Ishikawa (cell line): ENCODE data around the gene ATXN7.

ENCODE experiments used
- CEBPB ChIP-seq: IDR thresholded peaks from 2 replicates; pipeline ENCODE4 v1.6.1; 2012
- EGR1 ChIP-seq: IDR thresholded peaks from 2 replicates; pipeline ENCODE4 v1.6.1; 2012
- EP300 ChIP-seq: IDR thresholded peaks from 2 replicates; pipeline ENCODE4 v1.6.1; 2012; ENCODE audit warnings: borderline replicate concordance
- FOXM1 ChIP-seq: IDR thresholded peaks from 2 replicates; pipeline ENCODE4 v1.6.1; 2012; ENCODE audit warnings: low read depth, borderline replicate concordance
- NFIC ChIP-seq: IDR thresholded peaks from 2 replicates; pipeline ENCODE4 v1.6.1; 2012
- RAD21 ChIP-seq: IDR thresholded peaks from 2 replicates; pipeline ENCODE4 v1.6.1; 2012; ENCODE audit warnings: low read depth
- TAF1 ChIP-seq: IDR thresholded peaks from 2 replicates; pipeline ENCODE4 v1.6.1; 2012; ENCODE audit warnings: low read depth, mild to moderate bottlenecking
- TCF12 ChIP-seq: IDR thresholded peaks from 2 replicates; pipeline ENCODE4 v1.6.1; 2012; ENCODE audit warnings: low read depth
- TEAD4 ChIP-seq: IDR thresholded peaks from 2 replicates; pipeline ENCODE4 v1.6.1; 2012
- YY1 ChIP-seq: IDR thresholded peaks from 2 replicates; pipeline ENCODE4 v1.6.1; 2012; ENCODE audit warnings: low read depth
- ZBTB7A ChIP-seq: IDR thresholded peaks from 2 replicates; pipeline ENCODE4 v1.6.1; 2012; ENCODE audit warnings: low read depth
- TF ChIP-seq, protein P1 (sequence below): IDR thresholded peaks from 2 replicates; pipeline ENCODE4 v1.6.1; 2012
- TF ChIP-seq, protein P2 (sequence below): IDR thresholded peaks from 2 replicates; pipeline ENCODE4 v1.6.1; 2012; ENCODE audit warnings: low read depth, mild to moderate bottlenecking

DNA sequence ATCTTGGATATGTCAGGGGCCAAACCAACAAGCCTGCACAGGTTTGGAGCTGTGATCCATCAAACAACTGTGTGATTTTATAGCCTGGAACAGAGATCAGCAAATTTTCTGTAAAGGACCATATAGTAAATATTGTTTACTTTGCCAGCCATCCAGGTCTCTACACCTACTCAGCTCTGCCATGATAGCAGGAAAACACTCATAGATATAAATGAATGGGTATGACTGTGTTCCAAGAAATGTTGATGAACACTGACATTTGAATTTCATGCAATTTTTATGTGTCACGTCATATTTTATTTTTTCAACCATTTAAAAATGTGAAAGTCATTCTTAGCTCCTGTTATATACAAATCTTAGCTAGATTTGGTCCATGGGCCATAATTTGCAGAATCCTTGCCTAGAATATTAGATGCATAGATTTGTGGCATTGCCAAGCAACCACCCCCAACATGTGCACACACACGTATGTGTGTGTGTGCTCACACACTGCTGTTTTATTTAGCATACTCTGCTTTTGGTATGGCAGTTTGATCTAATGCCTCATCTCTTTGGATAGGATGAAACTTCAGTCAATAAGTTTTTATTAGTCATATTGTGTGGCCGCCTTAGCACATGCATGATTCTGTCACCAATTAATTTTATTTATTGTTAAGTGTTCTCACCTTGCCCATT lies 6.4 kb downstream of the ATXN7 start:
- TF ChIP-seq TCF12, result no peak
- TF ChIP-seq, protein P1, sequence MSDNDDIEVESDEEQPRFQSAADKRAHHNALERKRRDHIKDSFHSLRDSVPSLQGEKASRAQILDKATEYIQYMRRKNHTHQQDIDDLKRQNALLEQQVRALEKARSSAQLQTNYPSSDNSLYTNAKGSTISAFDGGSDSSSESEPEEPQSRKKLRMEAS, result no peak
- TF ChIP-seq RAD21, result no peak
- TF ChIP-seq TEAD4, result no peak
- TF ChIP-seq CEBPB, result no peak
- no peak for TF ChIP-seq FOXM1
- no peak for TF ChIP-seq YY1
- no peak for TF ChIP-seq TAF1
- TF ChIP-seq, protein P2, sequence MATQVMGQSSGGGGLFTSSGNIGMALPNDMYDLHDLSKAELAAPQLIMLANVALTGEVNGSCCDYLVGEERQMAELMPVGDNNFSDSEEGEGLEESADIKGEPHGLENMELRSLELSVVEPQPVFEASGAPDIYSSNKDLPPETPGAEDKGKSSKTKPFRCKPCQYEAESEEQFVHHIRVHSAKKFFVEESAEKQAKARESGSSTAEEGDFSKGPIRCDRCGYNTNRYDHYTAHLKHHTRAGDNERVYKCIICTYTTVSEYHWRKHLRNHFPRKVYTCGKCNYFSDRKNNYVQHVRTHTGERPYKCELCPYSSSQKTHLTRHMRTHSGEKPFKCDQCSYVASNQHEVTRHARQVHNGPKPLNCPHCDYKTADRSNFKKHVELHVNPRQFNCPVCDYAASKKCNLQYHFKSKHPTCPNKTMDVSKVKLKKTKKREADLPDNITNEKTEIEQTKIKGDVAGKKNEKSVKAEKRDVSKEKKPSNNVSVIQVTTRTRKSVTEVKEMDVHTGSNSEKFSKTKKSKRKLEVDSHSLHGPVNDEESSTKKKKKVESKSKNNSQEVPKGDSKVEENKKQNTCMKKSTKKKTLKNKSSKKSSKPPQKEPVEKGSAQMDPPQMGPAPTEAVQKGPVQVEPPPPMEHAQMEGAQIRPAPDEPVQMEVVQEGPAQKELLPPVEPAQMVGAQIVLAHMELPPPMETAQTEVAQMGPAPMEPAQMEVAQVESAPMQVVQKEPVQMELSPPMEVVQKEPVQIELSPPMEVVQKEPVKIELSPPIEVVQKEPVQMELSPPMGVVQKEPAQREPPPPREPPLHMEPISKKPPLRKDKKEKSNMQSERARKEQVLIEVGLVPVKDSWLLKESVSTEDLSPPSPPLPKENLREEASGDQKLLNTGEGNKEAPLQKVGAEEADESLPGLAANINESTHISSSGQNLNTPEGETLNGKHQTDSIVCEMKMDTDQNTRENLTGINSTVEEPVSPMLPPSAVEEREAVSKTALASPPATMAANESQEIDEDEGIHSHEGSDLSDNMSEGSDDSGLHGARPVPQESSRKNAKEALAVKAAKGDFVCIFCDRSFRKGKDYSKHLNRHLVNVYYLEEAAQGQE, result no peak
- no peak for TF ChIP-seq EP300
- no peak for TF ChIP-seq EGR1
- no peak for TF ChIP-seq ZBTB7A
- no peak for TF ChIP-seq NFIC
